VCaP (cell line): ENCODE results near the gene ISG15.

Source experiments
- H3K27ac ChIP-seq: fragments of 450-650 bp; 2 replicates; pipeline ENCODE4 v1.5.1; 2017
- TF ChIP-seq, protein P1 (sequence below): fragments of 450-650 bp; conservative IDR thresholded peaks from 2 replicates; pipeline ENCODE4 v1.5.1; 2017; ENCODE audit warnings: mild to moderate bottlenecking, moderate library complexity

ISG15 gene

DNA sequence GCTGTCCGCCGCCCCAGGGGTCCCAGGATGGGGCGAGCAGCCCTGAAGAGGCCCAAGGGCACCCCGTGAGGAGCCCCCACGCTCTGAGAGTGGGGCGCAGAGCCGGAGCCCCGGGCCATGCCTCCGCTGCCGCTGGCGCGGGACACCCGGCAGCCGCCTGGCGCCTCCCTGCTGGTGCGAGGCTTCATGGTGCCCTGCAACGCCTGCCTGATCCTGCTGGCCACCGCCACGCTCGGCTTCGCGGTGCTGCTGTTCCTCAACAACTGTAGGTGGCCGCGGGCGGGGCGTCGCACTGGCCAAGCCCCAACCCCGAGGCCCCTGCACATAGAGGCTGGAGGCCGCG lies 21.1 kb downstream of the ISG15 start:
- TF ChIP-seq, protein P1, sequence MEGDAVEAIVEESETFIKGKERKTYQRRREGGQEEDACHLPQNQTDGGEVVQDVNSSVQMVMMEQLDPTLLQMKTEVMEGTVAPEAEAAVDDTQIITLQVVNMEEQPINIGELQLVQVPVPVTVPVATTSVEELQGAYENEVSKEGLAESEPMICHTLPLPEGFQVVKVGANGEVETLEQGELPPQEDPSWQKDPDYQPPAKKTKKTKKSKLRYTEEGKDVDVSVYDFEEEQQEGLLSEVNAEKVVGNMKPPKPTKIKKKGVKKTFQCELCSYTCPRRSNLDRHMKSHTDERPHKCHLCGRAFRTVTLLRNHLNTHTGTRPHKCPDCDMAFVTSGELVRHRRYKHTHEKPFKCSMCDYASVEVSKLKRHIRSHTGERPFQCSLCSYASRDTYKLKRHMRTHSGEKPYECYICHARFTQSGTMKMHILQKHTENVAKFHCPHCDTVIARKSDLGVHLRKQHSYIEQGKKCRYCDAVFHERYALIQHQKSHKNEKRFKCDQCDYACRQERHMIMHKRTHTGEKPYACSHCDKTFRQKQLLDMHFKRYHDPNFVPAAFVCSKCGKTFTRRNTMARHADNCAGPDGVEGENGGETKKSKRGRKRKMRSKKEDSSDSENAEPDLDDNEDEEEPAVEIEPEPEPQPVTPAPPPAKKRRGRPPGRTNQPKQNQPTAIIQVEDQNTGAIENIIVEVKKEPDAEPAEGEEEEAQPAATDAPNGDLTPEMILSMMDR: no peak

GRCh38 chr1:1035291-1035943 lies 22.1 kb downstream of the ISG15 start:
- TF ChIP-seq, protein P1: no peak
- no peak overlapping the region; the same call in 1 of the 2 replicates for H3K27ac ChIP-seq

More for the DNA sequence above, 21.1 kb downstream of the ISG15 start:
- peak overlapping the region; percentile 69 for H3K27ac ChIP-seq

DNA sequence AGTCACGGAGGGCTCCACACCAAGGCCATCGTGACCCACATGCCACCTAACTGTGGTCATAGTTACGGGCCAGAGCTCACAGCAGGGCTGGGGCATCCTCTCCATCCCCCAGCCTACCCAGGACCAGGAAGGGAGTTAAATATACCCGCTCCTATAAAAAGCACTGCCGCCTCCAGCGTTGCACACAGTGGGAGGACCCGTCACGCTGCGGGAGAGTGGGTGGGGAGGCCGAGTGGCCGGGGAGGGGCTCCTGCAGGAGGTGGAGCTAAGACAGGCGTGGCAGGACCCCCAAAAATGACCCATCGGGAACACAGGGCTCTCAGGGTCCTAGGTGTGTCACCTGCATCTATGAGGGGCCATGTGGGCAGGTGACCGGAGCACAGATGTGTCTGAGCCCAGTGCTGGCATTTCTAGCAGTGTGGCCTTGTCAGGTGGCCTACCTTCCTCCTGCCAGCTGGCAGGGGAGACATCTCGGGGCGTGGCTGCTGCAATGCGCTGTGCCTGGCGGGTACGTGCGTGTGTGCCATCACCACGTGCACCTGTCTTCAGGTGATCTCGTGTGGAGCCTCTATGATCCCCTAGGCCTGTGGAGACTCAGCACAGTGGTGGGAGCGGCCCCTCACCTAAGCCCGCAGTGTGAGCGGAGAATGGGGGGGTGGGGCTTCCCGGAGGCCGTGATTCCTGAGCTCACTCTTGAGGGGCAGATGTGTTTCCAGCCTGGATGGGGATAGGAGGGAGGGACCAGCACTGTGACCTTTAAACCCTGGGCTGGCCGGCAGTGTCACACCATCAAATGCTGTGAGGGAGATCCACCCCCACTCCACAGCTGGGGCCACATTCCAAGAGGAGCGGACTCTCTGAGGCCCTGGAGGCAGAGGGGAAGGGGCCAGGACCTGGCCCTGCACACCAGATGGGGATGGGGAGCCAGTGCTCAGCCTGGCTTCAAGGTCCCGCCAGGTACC lies 24.4 kb downstream of the ISG15 start:
- TF ChIP-seq, protein P1: no peak
- no peak overlapping the region for H3K27ac ChIP-seq

DNA sequence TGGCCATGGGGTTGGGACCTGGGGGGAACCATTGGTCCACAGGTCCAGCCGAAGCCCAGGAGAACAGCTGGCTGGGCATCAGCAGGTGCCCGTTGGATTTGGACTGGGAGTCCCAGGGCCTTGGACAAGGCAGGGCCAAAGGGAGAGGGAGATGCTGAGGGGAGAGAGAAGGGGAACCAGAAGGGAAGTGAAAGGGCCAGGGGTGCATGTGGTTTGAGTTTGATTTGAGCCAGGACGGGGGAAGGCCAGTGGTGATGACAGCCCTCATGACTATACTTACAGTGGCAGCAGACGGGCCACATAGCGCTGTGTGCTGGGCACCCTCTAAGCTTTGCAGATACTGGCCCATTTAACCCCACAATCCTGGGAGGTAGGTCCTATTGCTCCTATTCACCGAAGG lies 25.4 kb downstream of the ISG15 start:
- TF ChIP-seq, protein P1: no peak
- H3K27ac ChIP-seq: no peak overlapping the region

DNA sequence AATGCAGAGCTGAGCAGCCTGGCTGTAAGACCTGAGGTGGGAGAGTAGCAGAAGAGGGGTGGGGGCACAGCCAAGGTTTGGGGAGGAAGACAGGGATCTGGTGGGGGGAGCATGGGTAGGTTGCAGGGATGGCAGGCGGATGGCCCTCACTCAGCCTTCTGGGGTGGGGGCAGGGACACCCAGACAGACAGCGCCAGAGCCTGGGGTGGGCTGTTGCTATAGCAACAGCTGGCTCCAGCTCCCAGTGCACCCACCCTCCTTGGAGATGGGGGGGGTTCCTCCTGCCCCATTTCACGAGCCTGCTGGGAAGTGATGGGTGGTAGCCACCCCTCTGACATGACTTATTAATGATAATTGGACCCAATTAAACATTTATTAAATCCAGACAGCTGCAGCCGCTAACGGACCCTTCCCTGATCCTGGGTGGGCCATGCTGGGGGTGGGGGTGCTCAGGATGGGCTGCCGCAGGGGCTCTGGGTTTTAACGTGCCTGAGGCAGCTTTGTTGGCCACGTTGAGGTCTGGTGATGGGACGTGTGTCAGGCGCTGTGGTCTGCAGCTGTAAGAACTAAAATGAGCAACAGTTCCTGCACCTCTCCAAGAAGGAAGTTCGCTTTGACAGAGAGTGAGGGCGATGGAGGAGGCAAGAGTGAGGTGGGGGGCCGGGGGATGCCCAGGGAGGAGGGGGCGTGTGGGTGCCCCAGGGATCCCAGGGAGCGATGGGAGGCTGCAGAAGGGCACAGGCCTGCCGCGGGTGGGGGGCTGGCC lies 26.0 kb downstream of the ISG15 start:
- TF ChIP-seq, protein P1: no peak
- peak overlapping the region; percentile 74; the same call in 1 of the 2 replicates for H3K27ac ChIP-seq

DNA sequence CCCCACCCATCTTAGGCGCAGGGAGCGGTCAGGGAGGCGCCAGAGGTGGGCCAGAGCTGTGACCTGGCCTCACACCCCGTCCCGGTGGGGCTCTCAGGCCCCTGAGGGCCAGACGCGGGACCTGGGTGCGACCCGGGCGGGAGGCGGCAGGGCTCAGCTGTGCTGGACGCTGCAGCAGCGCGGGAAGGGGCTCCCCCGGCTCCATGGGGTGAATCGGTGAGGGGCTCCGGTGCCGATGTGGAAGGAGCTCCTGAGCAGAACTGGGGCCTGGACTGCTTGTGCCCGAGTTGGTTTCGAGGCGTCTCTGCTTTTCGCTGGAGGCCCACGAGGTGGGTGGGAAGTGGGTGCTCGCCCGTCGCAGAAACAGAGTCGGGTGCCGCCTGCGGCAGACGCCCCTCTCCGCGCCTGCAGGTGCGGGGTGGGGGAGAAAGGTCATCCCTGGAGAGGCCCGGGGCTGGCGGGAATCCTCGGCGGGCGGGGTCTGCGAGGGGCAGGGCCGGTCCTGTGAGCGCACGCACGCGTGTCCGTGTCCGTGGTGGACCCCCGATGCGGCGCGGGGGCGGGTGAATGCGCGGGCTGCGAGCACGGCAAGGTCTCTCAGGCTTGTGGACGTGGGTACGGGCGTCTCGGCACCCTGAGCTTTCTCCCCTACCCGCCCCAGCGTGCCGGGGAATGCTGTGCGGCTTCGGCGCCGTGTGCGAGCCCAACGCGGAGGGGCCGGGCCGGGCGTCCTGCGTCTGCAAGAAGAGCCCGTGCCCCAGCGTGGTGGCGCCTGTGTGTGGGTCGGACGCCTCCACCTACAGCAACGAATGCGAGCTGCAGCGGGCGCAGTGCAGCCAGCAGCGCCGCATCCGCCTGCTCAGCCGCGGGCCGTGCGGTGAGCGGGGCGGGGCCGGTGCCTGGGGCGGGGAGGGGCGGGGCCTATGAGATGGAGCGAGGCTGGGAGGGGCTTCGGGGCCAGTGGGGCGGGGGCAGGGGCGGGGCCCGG lies 27.0 kb downstream of the ISG15 start:
- H3K27ac ChIP-seq: peak overlapping the region; percentile 74
- TF ChIP-seq, protein P1: peak; percentile 20; the same call in 1 of the 2 replicates
